Measurements from ENCODE around the gene DYDC1. TPM values are rescaled to one million over a fixed set of nuclear protein-coding genes. Genes with fewer than 3 reads are reported as not detected.

The DYDC1 gene
- total and polyA plus RNA-seq, 2 of the 13 experiments (the other 11 are each of a cell fraction or from before 2014, with no cell fraction given): not detected

GRCh38 chr10:80406204-80406603, 49.6 kb upstream of the DYDC1 start:
- FAIRE-seq: peak; percentile 43
- ChIA-PET POLR2A (interaction anchor here (0.9 to 2.9 kb wide), 12 partner anchors 9 to 133 kb away, joined by 3 to 39 read pairs (median 18); partner anchors contain the start of gene MAT1A), CTCF (ENCODE audit: low intra/inter-chr PET ratio, low total read pairs) (no interaction called here)
- WGBS (ENCODE audit: low lambda C conversion rate): 24% methylated on average over 4 of the region's 4 CpGs
- no peaks in the 10 kb centered on the region for H3K9me3 ChIP-seq (ENCODE audit: low read length)
- ATAC-seq: no peak
- peak overlapping the region; percentile 48 for H2AFZ ChIP-seq (ENCODE audit: low read length)
- H3K36me3 ChIP-seq (replicated peaks in 1 of 2; ENCODE audit: control insufficient read depth in 1 of 2, insufficient read depth in 2 of 2, low read length in 2 of 2): no peaks in the 10 kb centered on the region
- H3K4me3 ChIP-seq (replicated peaks in 1 of 3; ENCODE audit: insufficient read depth in 1 of 3, low read depth in 2 of 3, low read length in 3 of 3): no peak overlapping the region
- no peak for DNase-seq (ENCODE audit: low spot score)
- TF ChIP-seq MLXIP (CRISPR knock-in tag; IDR thresholded peaks at IDR 0.05; ENCODE audit: borderline replicate concordance): peak; percentile 56; the same call in 1 of the 2 replicates
- TF ChIP-seq THAP11 (CRISPR knock-in tag; IDR thresholded peaks at IDR 0.05): 0 out of 2 replicates have a peak, but pooled peaks have one; percentile 10
- TF ChIP-seq TFDP1 (CRISPR knock-in tag; IDR thresholded peaks at IDR 0.05; ENCODE audit: borderline replicate concordance): no peak
- peak; percentile 95 for TF ChIP-seq MLX (CRISPR knock-in tag; IDR thresholded peaks at IDR 0.05)
- peak; percentile 34; the same call in 1 of the 2 replicates for TF ChIP-seq RARA (CRISPR knock-in tag; IDR thresholded peaks at IDR 0.05)
- TF ChIP-seq, protein P1, sequence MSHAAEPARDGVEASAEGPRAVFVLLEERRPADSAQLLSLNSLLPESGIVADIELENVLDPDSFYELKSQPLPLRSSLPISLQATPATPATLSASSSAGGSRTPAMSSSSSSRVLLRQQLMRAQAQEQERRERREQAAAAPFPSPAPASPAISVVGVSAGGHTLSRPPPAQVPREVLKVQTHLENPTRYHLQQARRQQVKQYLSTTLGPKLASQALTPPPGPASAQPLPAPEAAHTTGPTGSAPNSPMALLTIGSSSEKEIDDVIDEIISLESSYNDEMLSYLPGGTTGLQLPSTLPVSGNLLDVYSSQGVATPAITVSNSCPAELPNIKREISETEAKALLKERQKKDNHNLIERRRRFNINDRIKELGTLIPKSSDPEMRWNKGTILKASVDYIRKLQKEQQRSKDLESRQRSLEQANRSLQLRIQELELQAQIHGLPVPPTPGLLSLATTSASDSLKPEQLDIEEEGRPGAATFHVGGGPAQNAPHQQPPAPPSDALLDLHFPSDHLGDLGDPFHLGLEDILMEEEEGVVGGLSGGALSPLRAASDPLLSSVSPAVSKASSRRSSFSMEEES (CRISPR knock-in tag; IDR thresholded peaks at IDR 0.05): peak; percentile 50; the same call in 1 of the 2 replicates
- TF ChIP-seq ZNF263 (CRISPR knock-in tag; IDR thresholded peaks at IDR 0.05): no peak
- TF ChIP-seq ZNF160 (CRISPR knock-in tag; IDR thresholded peaks at IDR 0.05): no peak
- TF ChIP-seq GATAD2A (CRISPR knock-in tag; IDR thresholded peaks at IDR 0.05): peak; percentile 40; the same call in 1 of the 2 replicates
- TF ChIP-seq SETDB1 (CRISPR knock-in tag; IDR thresholded peaks at IDR 0.05; ENCODE audit: borderline replicate concordance): peak; percentile 10; the same call in 1 of the 2 replicates
- no peak for TF ChIP-seq CERS6 (CRISPR knock-in tag; IDR thresholded peaks at IDR 0.05)
- 0 out of 2 replicates have a peak, but pooled peaks have one; percentile 27 for TF ChIP-seq HNF4A (CRISPR knock-in tag; IDR thresholded peaks at IDR 0.05)
- peak; percentile 30; the same call in 1 of the 2 replicates for TF ChIP-seq BHLHE40 (IDR thresholded peaks at IDR 0.05; ENCODE audit: low read length)
- peak; percentile 10; the same call in 1 of the 2 replicates for TF ChIP-seq NCOA2 (CRISPR knock-in tag; IDR thresholded peaks at IDR 0.05)
- TF ChIP-seq KLF15 (CRISPR knock-in tag; IDR thresholded peaks at IDR 0.05; ENCODE audit: borderline replicate concordance): no peak
- TF ChIP-seq MED1 (CRISPR knock-in tag; IDR thresholded peaks at IDR 0.05): 0 out of 2 replicates have a peak, but pooled peaks have one; percentile 34
- intact Hi-C loops (cut with micrococcal nuclease; ENCODE audit: unreplicated experiment): loop anchor here (5.0 kb wide), 1 partner anchor 36 kb away; no protein-coding TSS in a partner anchor
- no peaks in the 10 kb centered on the region; a peak in 1 of 5 replicates for H3K27me3 ChIP-seq (ENCODE audit: control insufficient read depth in 1 of 2, insufficient read depth in 2 of 2, low read length in 2 of 2)
- in situ Hi-C loops (cut with HindIII; ENCODE audit: extremely low pct_ligation_motif_present, low pct_unique_long_range_greater_than_20kb): no loop called here
- H3K9ac ChIP-seq (ENCODE audit: insufficient read depth, low read depth, low read length): 0 out of 2 replicates have a peak overlapping the region, but pooled peaks have one; percentile 31
- no TSS peak for BruUV-seq (replicated peaks)
- H3K27ac ChIP-seq (ENCODE audit: extremely low read length, insufficient read depth, low read length): peak overlapping the region; percentile 21
- peaks cover 30% of the 10 kb centered on the region for H3K79me2 ChIP-seq (ENCODE audit: insufficient read depth, low read length)
- peaks cover 45% of the 10 kb centered on the region for H3K4me1 ChIP-seq (ENCODE audit: insufficient read depth, low read length)
- H4K20me1 ChIP-seq (ENCODE audit: insufficient read depth, low read length): 0 out of 2 replicates have a peak, but pooled peaks cover 6% of the 10 kb centered on the region
- peak overlapping the region; percentile 49 for H3K4me2 ChIP-seq (ENCODE audit: low read depth, low read length)

Measured in HepG2 (cell line).